Transverse colon (tissue), 4 donors: ENCODE results near the gene NRF1. TPM values are rescaled to one million over a fixed set of nuclear protein-coding genes. Genes with fewer than 3 reads are reported as not detected.
"Not testable (repeated sequence)": the region's sequence is repeated elsewhere in the genome, so short reads cannot be mapped to it uniquely, and the experiment has no call there.

Source experiments
- DNase-seq: peaks from one replicate; pipeline ENCODE4 v3.0.0-alpha.2; 2019
- H3K27ac ChIP-seq, 4 donors: fragments of 200-600 bp; sonication (generic); 2 replicates each; pipeline ENCODE4 v1.5.1; 2016 to 2018; ENCODE audit warnings: inconsistent platforms in 4 of 4
- H3K27me3 ChIP-seq: fragments of 200-600 bp; sonication (generic); 2 replicates; pipeline ENCODE4 v1.5.1; 2017; ENCODE audit warnings: inconsistent platforms
- H3K36me3 ChIP-seq, 4 donors: fragments of 200-600 bp; sonication (generic); 2 replicates each; pipeline ENCODE4 v1.5.1; 2017 to 2019; ENCODE audit warnings: inconsistent platforms in 4 of 4
- H3K4me1 ChIP-seq, 4 donors: fragments of 200-600 bp; sonication (generic); 2 replicates each; pipeline ENCODE4 v1.5.1; 2017 to 2020; ENCODE audit warnings: inconsistent platforms in 4 of 4
- H3K4me3 ChIP-seq, 4 donors: fragments of 200-600 bp; sonication (generic); 1 replicate in 1 of 4; 2 replicates in 3 of 4; pipeline versions ENCODE4 v1.5.1 to v1.6.1; 2017 to 2019; ENCODE audit warnings: inconsistent platforms in 4 of 4
- H3K9me3 ChIP-seq, 2 donors: fragments of 200-600 bp; sonication (generic); 2 replicates each; pipeline ENCODE4 v1.5.1; 2017 to 2019; ENCODE audit warnings: inconsistent platforms in 2 of 2
- CTCF ChIP-seq, 5 experiments: fragments of 200-600 bp in 3 of 5; fragments of 450-650 bp in 2 of 5; sonication (generic) in 3 of 5; IDR thresholded peaks; 1 replicate in 2 of 5; 2 replicates in 3 of 5; pipeline ENCODE4 v1.5.1; 2016 to 2017; ENCODE audit warnings: antibody characterized with exemption in 5 of 5, inconsistent platforms in 3 of 5, mild to moderate bottlenecking in 2 of 5, moderate library complexity in 1 of 5
- EP300 ChIP-seq: sonication (generic); formaldehyde crosslinking; IDR thresholded peaks from one replicate; pipeline ENCODE4 v1.6.1; 2017; ENCODE audit warnings: antibody characterized with exemption, low read depth
- POLR2A ChIP-seq: fragments of 450-650 bp; IDR thresholded peaks from one replicate; pipeline ENCODE4 v1.6.1; 2016; ENCODE audit warnings: antibody characterized with exemption, mild to moderate bottlenecking, moderate library complexity
- POLR2AphosphoS5 ChIP-seq, 3 donors: sonication (generic); formaldehyde crosslinking; IDR thresholded peaks; one replicate each; pipeline ENCODE4 v1.6.1; 2016; ENCODE audit warnings: antibody characterized with exemption in 3 of 3
- WGBS, 2 donors: methylation state at CpG; one replicate each; pipeline ENCODE4 v1.1.5; 2018; ENCODE audit warnings: low coverage in 1 of 2; 5-methylcytosine and 5-hydroxymethylcytosine counted together
- in situ Hi-C, 4 donors: fragments of 200-750 bp; cut with MboI; loops; one replicate each; pipeline versions ENCODE4 v1.15.0 to v1.15.1; 2017; ENCODE audit warnings: low sequenced_read_pairs in 3 of 4, low pct_ligation_motif_present in 1 of 4, low pct_unique_long_range_greater_than_20kb in 1 of 4
- intact Hi-C: fragments of 100-400 bp; cut with DNase I; formaldehyde crosslinking; loops from one replicate; pipeline ENCODE4 v1.15.1; 2023; ENCODE audit warnings: low total_unique reads
- total RNA-seq, 4 donors: library from RNA; depleted of rRNA; stranded (reverse); fragments of >200 nt; gene quantifications; one replicate each; pipeline ENCODE4 v1.1.0, GENCODE V29; 2016

NRF1 gene
- total RNA-seq, 4 donors from 2014 or later = 11.6 to 21.5 (median 15.3) TPM

GRCh38 chr7:129667116-129667515, 55.6 kb downstream of the NRF1 start:
- Histone ChIP-seq H3K27ac (no peak overlapping the region), H3K9me3 (no peaks in the 10 kb centered on the region), H3K27me3 (no peaks in the 10 kb centered on the region), H3K4me3 (no peak overlapping the region), H3K36me3 (peaks cover 0 to under 1% (median 0%) of the 10 kb centered on the region in 4 donors), H3K4me1 (peaks cover 0 to 4% (median 0%) of the 10 kb centered on the region in 4 donors)
- in situ Hi-C loops (loop anchor here in 3 of 4 donors (10.0 to 25.0 kb wide), 3 partner anchors 138 to 345 kb away; no protein-coding TSS in a partner anchor), intact Hi-C loops (no loop called here)
- TF ChIP-seq POLR2A = no peak
- 94 to 96% methylated on average over 3 to 4 of the region's 4 CpGs for WGBS, 2 donors
- no peak for DNase-seq

GRCh38 chr7:129667551-129667950, 56.0 kb downstream of the NRF1 start:
- TF ChIP-seq CTCF (IDR thresholded peaks at IDR 0.05) (no peak), POLR2A (no peak), POLR2AphosphoS5 (IDR thresholded peaks at IDR 0.05) (no peak), EP300 (no peak)
- H3K27ac ChIP-seq = no peak overlapping the region
- no peak overlapping the region for H3K4me3 ChIP-seq
- H3K9me3 ChIP-seq = no peaks in the 10 kb centered on the region
- H3K36me3 ChIP-seq = peaks cover 0 to 1% (median 0%) of the 10 kb centered on the region in 4 donors
- H3K27me3 ChIP-seq = no peaks in the 10 kb centered on the region
- WGBS, 2 donors = 97 to 100% methylated on average over 1 of the region's 1 CpG
- DNase-seq = no peak
- intact Hi-C loops = no loop called here
- peaks cover 0 to 4% (median 0%) of the 10 kb centered on the region in 4 donors for H3K4me1 ChIP-seq
- in situ Hi-C loops = loop anchor here in 3 of 4 donors (10.0 to 25.0 kb wide), 3 partner anchors 137 to 345 kb away; no protein-coding TSS in a partner anchor

GRCh38 chr7:129669901-129670300, 58.4 kb downstream of the NRF1 start:
- TF ChIP-seq CTCF (IDR thresholded peaks at IDR 0.05) = no peak
- no peak for TF ChIP-seq POLR2A
- no peak for TF ChIP-seq POLR2AphosphoS5 (IDR thresholded peaks at IDR 0.05)
- TF ChIP-seq EP300 = no peak
- WGBS, 2 donors = 91 to 100% methylated on average over 2 of the region's 2 CpGs
- H3K4me1 ChIP-seq = no peaks in the 10 kb centered on the region
- intact Hi-C loops (no loop called here), in situ Hi-C loops (loop anchor here in 3 of 4 donors (10.0 to 25.0 kb wide), 3 partner anchors 135 to 342 kb away; no protein-coding TSS in a partner anchor)
- no peak overlapping the region for H3K27ac ChIP-seq
- H3K4me3 ChIP-seq = no peak overlapping the region
- H3K9me3 ChIP-seq = no peaks in the 10 kb centered on the region
- DNase-seq = no peak
- H3K36me3 ChIP-seq = peaks cover 0 to 17% (median 6%) of the 10 kb centered on the region in 4 donors
- H3K27me3 ChIP-seq = no peaks in the 10 kb centered on the region

GRCh38 chr7:129670656-129671055, 59.1 kb downstream of the NRF1 start:
- DNase-seq = no peak
- Histone ChIP-seq H3K4me1 (no peaks in the 10 kb centered on the region), H3K36me3 (peaks cover 0 to 24% (median 6%) of the 10 kb centered on the region in 4 donors), H3K4me3 (no peak overlapping the region), H3K27ac (no peak overlapping the region), H3K9me3 (no peaks in the 10 kb centered on the region), H3K27me3 (no peaks in the 10 kb centered on the region)
- in situ Hi-C loops (loop anchor here in 2 of 4 donors (25.0 kb wide), 2 partner anchors 142 to 342 kb away; no protein-coding TSS in a partner anchor), intact Hi-C loops (no loop called here)
- TF ChIP-seq EP300 = no peak
- no peak for TF ChIP-seq POLR2A
- TF ChIP-seq POLR2AphosphoS5 (IDR thresholded peaks at IDR 0.05) = no peak
- TF ChIP-seq CTCF (IDR thresholded peaks at IDR 0.05) = no peak

- intact Hi-C loops (no loop called here), in situ Hi-C loops (loop anchor here in 2 of 4 donors (25.0 kb wide), 2 partner anchors 141 to 341 kb away; no protein-coding TSS in a partner anchor)
- no peak for DNase-seq
- 88 to 95% methylated on average over 9 of the region's 9 CpGs for WGBS, 2 donors
- Histone ChIP-seq H3K36me3 (peaks cover 0 to 27% (median 6%) of the 10 kb centered on the region in 4 donors), H3K27me3 (no peaks in the 10 kb centered on the region), H3K27ac (no peak overlapping the region), H3K4me3 (no peak overlapping the region), H3K9me3 (no peaks in the 10 kb centered on the region), H3K4me1 (no peaks in the 10 kb centered on the region)
- TF ChIP-seq EP300 (no peak), POLR2A (no peak), POLR2AphosphoS5 (IDR thresholded peaks at IDR 0.05) (no peak), CTCF (IDR thresholded peaks at IDR 0.05) (no peak)
Measured at GRCh38 chr7:129671266-129671665, 59.7 kb downstream of the NRF1 start.

GRCh38 chr7:129674475-129674874, 63.0 kb downstream of the NRF1 start:
- H3K4me3 ChIP-seq, H3K27me3 ChIP-seq, intact Hi-C loops, H3K9me3 ChIP-seq, H3K27ac ChIP-seq, DNase-seq, H3K4me1 ChIP-seq: not testable (repeated sequence)
- WGBS, 2 donors = 100% methylated on average over 4 of the region's 4 CpGs; no CpG with 5 or more reads in 1 of the 2 donors
- in situ Hi-C loops = loop anchor here in 2 of 4 donors (25.0 kb wide), 2 partner anchors 138 to 338 kb away; no protein-coding TSS in a partner anchor
- H3K36me3 ChIP-seq = peaks cover 0 to 33% (median 8%) of the 10 kb centered on the region in 4 donors
